WTC11 (cell line): ENCODE results near the gene TENT4B. TPM values are rescaled to one million over a fixed set of nuclear protein-coding genes. Genes with fewer than 3 reads are reported as not detected.

Experiments used
- ATAC-seq: fragments of 200-7000 bp; cut with Tn5 transposase; 2 replicates; pipeline ENCODE4 v1.10.0; 2021; ENCODE audit warnings: mild to moderate bottlenecking, moderate library complexity
- CTCF ChIA-PET: fragments of 300-600 bp; sonication (Branson Sonifier 250); formaldehyde crosslinking; loops from one replicate; lab custom pipeline; 2021; ENCODE audit warnings: antibody characterized with exemption; lab: Charles Lee
- POLR2A ChIA-PET: fragments of 350-600 bp; sonication (Branson Sonifier 250); formaldehyde crosslinking; loops from one replicate; lab custom pipeline; 2021; ENCODE audit warnings: antibody characterized with exemption; lab: Charles Lee
- DNase-seq: peaks from one replicate; pipeline ENCODE4 v3.0.0; 2021; ENCODE audit warnings: low spot score
- H3K27ac Mint-ChIP-seq: 2 replicates; pipeline ENCODE4 v1.8.0; 2021; ENCODE audit warnings: mixed read lengths
- H3K27me3 Mint-ChIP-seq: 2 replicates; pipeline ENCODE4 v1.8.0; 2021; ENCODE audit warnings: low read depth, mild to moderate bottlenecking, moderate library complexity, mixed read lengths
- H3K36me3 Mint-ChIP-seq: 2 replicates; pipeline ENCODE4 v1.8.0; 2021; ENCODE audit warnings: mixed read lengths
- H3K4me1 Mint-ChIP-seq: 2 replicates; pipeline ENCODE4 v1.8.0; 2022; ENCODE audit warnings: mixed read lengths
- H3K4me3 Mint-ChIP-seq: 2 replicates; pipeline ENCODE4 v1.8.0; 2021; ENCODE audit warnings: mild to moderate bottlenecking, moderate library complexity, mixed read lengths
- H3K9me3 Mint-ChIP-seq: 2 replicates; pipeline ENCODE4 v1.8.0; 2021; ENCODE audit warnings: mixed read lengths
- FOXK1 ChIP-seq: sonication (generic); formaldehyde crosslinking; IDR thresholded peaks from 2 replicates; pipeline ENCODE4 v1.8.0; 2022; ENCODE audit warnings: mild to moderate bottlenecking, moderate library complexity, missing genetic modification reagents
- FOXP1 ChIP-seq: sonication (generic); formaldehyde crosslinking; IDR thresholded peaks from 2 replicates; pipeline ENCODE4 v1.8.0; 2022; ENCODE audit warnings: missing genetic modification reagents, mild to moderate bottlenecking, moderate library complexity, borderline replicate concordance
- GABPB1 ChIP-seq: sonication (generic); formaldehyde crosslinking; IDR thresholded peaks from 2 replicates; pipeline ENCODE4 v1.8.1; 2023; ENCODE audit warnings: mild to moderate bottlenecking, missing genetic modification reagents
- HMGXB4 ChIP-seq: sonication (generic); formaldehyde crosslinking; IDR thresholded peaks from 2 replicates; pipeline ENCODE4 v1.8.1; 2023; ENCODE audit warnings: mild to moderate bottlenecking, moderate library complexity, missing genetic modification reagents
- MLX ChIP-seq: sonication (generic); formaldehyde crosslinking; IDR thresholded peaks from 2 replicates; pipeline ENCODE4 v1.8.1; 2023; ENCODE audit warnings: mild to moderate bottlenecking, missing genetic modification reagents, moderate library complexity
- MYBL2 ChIP-seq: sonication (generic); formaldehyde crosslinking; IDR thresholded peaks from 2 replicates; pipeline ENCODE4 v1.8.1; 2023; ENCODE audit warnings: mild to moderate bottlenecking, moderate library complexity, missing genetic modification reagents
- NR3C1 ChIP-seq: sonication (generic); formaldehyde crosslinking; conservative IDR thresholded peaks from 2 replicates; pipeline ENCODE4 v1.8.1; 2023; ENCODE audit warnings: low read depth, mild to moderate bottlenecking, missing genetic modification reagents
- TCF7 ChIP-seq: sonication (generic); formaldehyde crosslinking; IDR thresholded peaks from 2 replicates; pipeline ENCODE4 v1.8.0; 2022; ENCODE audit warnings: mild to moderate bottlenecking, low read depth, missing genetic modification reagents, moderate library complexity
- ZMAT4 ChIP-seq: fragments of 250-450 bp; sonication (Bioruptor Pico); IDR thresholded peaks from 2 replicates; pipeline ENCODE4 v1.9.0; 2021; ENCODE audit warnings: mild to moderate bottlenecking
- ZNF138 ChIP-seq: sonication (generic); formaldehyde crosslinking; conservative IDR thresholded peaks from 2 replicates; pipeline ENCODE4 v1.8.1; 2022; ENCODE audit warnings: mild to moderate bottlenecking, moderate library complexity, missing genetic modification reagents
- ZNF281 ChIP-seq: sonication (generic); formaldehyde crosslinking; IDR thresholded peaks from 2 replicates; pipeline ENCODE4 v1.8.0; 2023; ENCODE audit warnings: mild to moderate bottlenecking, missing genetic modification reagents
- total RNA-seq: library from RNA; stranded (reverse); gene quantifications from 3 replicates; pipeline ENCODE4 v1.2.3, GENCODE V29; 2021
- TF ChIP-seq, protein P1 (sequence below): sonication (generic); formaldehyde crosslinking; conservative IDR thresholded peaks from 2 replicates; pipeline ENCODE4 v1.8.1; 2023; ENCODE audit warnings: mild to moderate bottlenecking, low read depth, missing genetic modification reagents, moderate library complexity
- TF ChIP-seq, protein P2 (sequence below): sonication (generic); formaldehyde crosslinking; IDR thresholded peaks from 2 replicates; pipeline ENCODE4 v1.8.0; 2022; ENCODE audit warnings: mild to moderate bottlenecking, missing genetic modification reagents

TENT4B gene
- total RNA-seq, 1 experiment from 2014 or later = 14.3 TPM

DNA sequence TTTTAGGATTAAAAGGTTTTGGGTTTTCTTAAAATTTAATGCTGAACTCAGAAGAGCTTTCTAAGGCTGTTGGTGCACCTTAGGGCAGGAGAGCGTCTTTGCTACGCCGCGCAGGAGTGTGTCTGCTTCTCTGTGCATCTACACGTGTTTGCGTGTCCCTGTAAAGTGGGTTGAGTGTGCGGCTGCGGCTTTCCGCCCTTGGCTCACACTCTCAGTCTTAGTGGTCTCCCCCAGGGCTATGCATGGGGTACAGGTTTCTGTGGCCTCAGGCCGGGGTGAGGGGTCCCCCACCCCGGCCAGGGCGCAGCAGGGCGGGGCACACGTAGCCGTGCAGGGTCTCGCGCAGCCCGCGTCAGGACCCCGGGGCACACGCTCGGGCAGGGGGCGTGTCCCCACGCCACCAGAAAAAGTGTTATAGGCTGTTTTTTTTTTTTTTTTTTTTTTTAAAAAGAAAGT is 727 bp upstream of the TENT4B start (continued):
- TF ChIP-seq ZNF281 (no peak), NR3C1 (CRISPR knock-in tag) (no peak), ZNF138 (CRISPR knock-in tag) (no peak)

- TF ChIP-seq MLX (CRISPR knock-in tag) (no peak), FOXK1 (peak; percentile 50; the same call in 1 of the 2 replicates), TCF7 (CRISPR knock-in tag) (no peak), GABPB1 (CRISPR knock-in tag) (peak; percentile 17; the same call in 1 of the 2 replicates), MYBL2 (CRISPR knock-in tag) (0 out of 2 replicates have a peak, but pooled peaks have one; percentile 24), HMGXB4 (CRISPR knock-in tag) (0 out of 2 replicates have a peak, but pooled peaks have one; percentile 40), ZMAT4 (no peak), FOXP1 (CRISPR knock-in tag) (peak; percentile 67; the same call in 1 of the 2 replicates)
- TF ChIP-seq, protein P1, sequence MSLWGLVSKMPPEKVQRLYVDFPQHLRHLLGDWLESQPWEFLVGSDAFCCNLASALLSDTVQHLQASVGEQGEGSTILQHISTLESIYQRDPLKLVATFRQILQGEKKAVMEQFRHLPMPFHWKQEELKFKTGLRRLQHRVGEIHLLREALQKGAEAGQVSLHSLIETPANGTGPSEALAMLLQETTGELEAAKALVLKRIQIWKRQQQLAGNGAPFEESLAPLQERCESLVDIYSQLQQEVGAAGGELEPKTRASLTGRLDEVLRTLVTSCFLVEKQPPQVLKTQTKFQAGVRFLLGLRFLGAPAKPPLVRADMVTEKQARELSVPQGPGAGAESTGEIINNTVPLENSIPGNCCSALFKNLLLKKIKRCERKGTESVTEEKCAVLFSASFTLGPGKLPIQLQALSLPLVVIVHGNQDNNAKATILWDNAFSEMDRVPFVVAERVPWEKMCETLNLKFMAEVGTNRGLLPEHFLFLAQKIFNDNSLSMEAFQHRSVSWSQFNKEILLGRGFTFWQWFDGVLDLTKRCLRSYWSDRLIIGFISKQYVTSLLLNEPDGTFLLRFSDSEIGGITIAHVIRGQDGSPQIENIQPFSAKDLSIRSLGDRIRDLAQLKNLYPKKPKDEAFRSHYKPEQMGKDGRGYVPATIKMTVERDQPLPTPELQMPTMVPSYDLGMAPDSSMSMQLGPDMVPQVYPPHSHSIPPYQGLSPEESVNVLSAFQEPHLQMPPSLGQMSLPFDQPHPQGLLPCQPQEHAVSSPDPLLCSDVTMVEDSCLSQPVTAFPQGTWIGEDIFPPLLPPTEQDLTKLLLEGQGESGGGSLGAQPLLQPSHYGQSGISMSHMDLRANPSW (CRISPR knock-in tag) = no peak
- TF ChIP-seq, protein P2, sequence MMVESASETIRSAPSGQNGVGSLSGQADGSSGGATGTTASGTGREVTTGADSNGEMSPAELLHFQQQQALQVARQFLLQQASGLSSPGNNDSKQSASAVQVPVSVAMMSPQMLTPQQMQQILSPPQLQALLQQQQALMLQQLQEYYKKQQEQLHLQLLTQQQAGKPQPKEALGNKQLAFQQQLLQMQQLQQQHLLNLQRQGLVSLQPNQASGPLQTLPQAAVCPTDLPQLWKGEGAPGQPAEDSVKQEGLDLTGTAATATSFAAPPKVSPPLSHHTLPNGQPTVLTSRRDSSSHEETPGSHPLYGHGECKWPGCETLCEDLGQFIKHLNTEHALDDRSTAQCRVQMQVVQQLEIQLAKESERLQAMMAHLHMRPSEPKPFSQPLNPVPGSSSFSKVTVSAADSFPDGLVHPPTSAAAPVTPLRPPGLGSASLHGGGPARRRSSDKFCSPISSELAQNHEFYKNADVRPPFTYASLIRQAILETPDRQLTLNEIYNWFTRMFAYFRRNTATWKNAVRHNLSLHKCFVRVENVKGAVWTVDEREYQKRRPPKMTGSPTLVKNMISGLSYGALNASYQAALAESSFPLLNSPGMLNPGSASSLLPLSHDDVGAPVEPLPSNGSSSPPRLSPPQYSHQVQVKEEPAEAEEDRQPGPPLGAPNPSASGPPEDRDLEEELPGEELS = no peak
- Mint-ChIP-seq H3K4me3 (peak overlapping the region; percentile 81), H3K27ac (no peak overlapping the region), H3K4me1 (peaks cover 21% of the 10 kb centered on the region), H3K36me3 (no peaks in the 10 kb centered on the region), H3K9me3 (no peaks in the 10 kb centered on the region), H3K27me3 (peaks cover 3% of the 10 kb centered on the region; the same call in 1 of the 2 replicates)
- DNase-seq = peak; percentile 32
- ChIA-PET POLR2A (no interaction called here), CTCF (no interaction called here)
- ATAC-seq = no peak
These were observed 702 bp downstream of the TENT4B start for GRCh38 chr16:50153596-50154419.
